DMS53 (cell line): ENCODE data around the gene TRIL.
A peak's percentile ranks its signal among the peaks of the same experiment; 100 is the strongest.

ENCODE experiments used
- DNase-seq: peaks from one replicate; lab custom pipeline; 2025; lab: John Stamatoyannopoulos, UW

TRIL gene

DNA sequence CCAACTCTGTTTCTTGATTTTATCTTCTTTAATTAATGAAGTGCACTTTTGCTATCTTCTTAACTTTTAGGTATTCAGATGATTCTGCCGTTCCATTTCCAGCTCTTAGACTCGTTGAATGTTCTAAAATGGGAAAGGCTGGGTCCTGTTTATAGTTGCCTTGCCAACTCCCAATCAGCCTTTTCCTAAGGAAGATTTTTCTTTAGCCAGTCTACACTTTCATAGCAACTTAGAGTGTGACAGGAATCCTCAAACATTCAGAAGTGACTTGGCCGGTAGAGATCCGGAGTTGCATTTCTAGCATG, 23.0 kb upstream of the TRIL start:
- DNase-seq: no peak

DNA sequence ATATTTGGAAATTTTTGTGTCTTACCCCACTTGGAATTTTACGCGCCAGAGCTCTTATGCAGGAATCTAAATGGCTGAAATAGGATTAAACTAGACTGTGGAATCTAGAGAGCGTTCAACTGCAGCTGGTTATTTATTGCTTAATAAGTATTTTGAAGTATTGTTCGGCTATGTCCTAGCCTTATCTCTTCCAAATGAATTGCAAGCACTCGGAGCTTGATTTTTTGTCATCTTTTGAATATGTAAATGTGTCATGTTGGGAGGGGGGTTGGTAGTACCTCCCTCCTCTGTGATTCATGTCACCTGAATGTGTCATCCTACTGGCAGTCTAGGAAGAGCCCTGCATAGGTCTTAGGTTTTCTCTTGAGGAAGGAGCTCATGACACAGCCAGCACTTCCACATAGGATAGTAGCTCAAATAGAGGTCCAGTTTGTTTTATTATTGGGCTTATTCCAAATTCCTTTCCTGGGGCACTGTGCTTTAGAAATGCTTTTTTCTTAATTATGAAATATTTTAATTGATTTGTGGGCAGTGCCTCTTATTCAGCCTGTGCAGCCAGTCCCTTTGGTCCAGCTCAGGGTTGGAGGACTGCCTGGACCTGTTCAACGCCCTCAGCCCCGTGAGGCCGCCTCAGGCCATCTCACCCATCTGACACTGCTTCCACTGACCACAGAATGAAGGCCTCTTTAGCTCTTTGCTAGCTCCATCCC, 22.5 kb upstream of the TRIL start:
- DNase-seq: no peak

DNA sequence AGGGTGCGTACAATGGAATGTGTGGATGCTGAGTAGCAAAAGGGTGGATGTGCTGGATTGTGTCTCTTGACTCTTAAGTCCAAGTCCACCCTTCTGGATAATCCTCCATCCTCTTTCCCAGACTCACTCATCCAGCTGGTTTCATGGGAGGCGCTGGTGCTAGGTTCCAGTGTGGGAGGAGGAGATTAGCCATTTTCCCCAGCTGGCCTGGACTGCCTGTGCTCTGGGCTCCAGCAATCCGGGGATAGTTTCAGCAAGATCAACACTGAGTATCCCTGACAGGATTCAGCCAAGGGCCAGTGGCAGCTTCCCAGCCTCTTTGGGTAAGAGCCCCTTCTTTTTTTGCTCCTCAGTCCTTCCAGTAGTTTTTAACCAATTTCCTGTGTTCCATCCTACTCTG, 21.6 kb upstream of the TRIL start:
- DNase-seq: no peak

DNA sequence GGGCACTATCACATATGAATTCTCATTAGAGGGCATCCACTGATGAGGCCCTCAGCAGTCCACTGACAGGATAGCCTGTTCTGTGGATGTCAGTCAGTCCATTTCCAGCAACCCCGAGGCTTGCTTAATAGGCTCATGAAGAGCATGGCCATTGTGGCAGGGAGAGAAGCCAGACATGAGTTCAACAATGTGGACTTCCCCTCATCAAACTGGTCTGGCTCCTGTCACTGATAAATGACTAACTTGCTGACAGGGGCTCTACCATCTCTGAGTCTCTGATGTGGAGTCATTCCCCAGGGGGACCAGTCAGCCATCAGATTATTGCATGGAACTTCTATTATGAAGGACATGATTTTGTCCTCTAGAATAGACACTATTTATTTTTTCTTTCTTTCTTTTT, 19.8 kb upstream of the TRIL start:
- no peak for DNase-seq

DNA sequence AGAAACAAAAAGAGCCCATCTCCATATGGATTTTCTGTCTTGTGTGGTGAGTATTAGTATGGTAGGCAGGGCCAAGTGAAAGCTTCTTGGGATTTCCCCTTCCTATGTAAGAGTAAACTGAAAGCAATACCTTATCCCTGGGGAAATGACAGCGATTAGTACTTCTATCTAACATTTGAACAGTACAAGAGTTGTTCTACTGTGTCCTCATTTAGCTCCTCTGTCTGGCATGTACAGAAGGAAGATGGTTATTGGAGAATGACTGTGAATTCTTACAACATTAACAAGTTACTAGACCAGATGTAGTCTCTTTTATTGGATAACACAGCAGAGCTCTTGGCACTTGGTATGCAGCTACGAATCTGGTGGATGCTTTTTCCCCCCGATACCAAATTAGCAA, 17.9 kb upstream of the TRIL start:
- DNase-seq: no peak

DNA sequence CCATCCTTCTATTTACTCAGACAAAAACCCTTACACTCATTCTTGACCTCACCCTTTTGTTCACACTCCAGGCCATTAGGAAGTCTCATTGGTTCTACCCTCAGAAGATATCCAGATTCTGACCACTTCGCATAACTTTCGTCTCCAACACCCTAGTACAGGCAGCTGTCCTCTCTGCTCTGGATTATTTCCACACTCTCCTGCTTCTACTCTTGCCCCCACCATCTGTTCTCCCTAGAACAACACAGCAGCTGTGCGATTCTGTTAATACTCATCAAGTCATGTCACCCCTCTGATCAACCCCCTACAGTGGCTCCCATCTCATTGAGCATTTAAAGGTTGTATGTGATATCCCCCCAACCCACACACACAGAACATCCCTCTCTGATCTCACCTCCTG, 15.5 kb upstream of the TRIL start:
- DNase-seq: no peak

DNA sequence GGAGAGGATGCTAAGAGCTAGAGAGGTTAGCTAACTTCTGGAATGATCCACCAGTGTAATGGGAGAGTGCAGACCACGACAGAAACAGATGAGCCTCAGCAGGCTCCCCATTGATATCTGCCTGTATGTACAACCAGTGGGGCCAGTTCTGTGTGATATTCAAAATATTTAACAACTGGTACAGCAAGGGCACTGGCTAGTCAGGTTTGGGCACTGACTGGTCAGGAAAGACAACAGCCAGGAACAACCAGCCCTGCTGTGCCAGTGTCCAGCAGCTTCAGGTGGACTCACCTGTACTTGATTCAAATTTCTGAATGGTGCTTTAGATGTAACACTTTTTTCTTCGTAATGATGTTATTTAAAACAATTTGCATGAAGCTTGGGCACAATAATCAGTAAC, 5.9 kb upstream of the TRIL start:
- no peak for DNase-seq

DNA sequence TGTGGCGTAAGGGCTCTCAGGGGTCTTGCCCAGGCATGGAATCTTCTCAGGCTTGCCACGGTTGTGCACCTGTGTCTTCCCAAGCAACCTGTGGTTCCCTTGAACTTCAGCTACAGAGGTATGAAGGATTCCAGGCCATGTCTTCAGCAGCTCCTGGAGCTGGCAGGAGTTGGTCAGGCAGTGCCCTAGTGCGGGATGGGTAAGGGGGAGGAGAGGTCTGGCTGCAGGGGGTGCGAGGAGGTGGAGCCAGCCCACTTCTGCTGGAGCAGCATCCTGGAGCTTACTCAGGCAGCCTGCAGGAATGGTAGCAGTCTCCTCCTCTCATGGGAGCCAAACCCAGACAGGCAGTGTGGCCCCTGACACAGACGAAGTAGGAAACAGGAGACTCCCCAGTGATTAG, 3.8 kb upstream of the TRIL start:
- DNase-seq: no peak

DNA sequence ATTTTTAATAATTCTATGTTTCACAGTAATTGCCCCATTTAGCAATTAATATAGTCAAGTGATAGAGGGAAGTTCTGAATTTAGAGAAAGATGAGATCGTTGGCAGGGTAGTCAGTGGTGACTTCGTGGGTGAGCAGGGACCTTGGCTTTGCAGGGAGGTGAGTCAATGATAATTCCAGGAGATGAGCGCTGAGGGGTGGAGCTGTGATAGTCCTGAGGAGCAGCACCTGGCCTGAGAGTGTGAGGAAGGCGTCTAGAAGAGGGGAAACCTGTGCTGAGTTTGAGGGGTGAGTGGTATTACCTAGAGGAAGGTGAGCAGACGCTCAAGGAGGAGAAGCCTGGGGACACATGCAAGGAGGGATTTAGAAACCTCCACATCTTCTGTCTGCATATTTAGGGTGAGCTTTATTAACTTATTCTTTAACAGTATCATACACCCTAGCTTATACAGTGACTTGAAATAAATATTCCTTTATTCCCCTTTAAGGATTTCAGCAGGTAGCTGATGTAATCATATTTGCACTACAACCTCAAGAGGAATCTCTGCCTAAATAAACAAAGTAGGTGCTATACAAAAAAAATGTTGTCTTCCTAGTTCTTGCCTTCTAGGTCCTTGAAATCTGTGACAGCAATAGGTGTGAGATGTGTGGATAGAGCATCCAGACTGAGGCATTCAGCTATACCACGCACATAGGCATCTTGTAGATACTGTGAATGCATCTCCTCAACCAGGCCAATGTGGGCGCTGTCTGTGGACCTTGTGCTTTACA, 2.1 kb upstream of the TRIL start:
- DNase-seq: peak; percentile 63

DNA sequence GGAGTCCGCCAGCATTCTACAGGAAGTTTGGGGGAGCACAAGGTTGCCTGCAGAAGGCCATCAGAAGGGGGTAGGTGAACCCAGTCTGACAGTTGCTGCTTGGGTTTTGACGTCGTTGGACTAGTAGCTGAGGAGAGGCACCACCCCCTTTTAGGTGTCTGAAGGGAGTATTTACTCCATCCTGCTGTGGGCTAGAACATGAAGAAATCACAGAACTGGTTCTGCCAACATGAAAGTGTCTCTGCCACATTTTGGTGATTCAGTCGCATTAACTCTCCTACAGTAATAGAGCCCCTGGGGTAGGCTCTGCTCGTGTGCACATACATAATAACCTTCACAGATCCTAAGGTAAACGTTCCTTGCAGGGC, 834 bp upstream of the TRIL start:
- no peak for DNase-seq

DNA sequence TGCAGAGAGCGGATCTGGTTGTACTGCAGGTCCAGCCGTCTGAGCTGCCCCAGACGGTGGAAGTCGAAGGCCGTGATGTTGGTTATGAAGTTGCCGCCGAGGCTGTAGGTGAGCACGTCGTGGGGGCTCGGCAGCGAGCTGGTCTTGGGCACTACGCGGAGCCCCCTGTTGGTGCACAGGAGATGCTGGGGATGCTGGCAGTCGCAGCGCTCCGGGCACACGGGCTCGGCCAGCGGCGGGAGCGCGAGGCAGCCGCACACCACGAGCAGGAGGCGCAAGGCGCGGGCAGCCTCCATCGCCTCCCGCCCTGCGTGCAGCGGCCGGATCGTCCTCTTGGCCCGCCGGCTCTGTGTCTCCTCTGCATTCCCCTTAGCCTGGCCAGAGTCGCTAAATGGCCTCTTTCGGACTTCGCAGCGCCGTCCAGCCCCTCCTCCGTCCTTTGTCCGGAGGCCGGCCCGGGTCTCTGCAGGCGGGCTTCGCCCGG, 337 bp downstream of the TRIL start:
- peak; percentile 74 for DNase-seq

DNA sequence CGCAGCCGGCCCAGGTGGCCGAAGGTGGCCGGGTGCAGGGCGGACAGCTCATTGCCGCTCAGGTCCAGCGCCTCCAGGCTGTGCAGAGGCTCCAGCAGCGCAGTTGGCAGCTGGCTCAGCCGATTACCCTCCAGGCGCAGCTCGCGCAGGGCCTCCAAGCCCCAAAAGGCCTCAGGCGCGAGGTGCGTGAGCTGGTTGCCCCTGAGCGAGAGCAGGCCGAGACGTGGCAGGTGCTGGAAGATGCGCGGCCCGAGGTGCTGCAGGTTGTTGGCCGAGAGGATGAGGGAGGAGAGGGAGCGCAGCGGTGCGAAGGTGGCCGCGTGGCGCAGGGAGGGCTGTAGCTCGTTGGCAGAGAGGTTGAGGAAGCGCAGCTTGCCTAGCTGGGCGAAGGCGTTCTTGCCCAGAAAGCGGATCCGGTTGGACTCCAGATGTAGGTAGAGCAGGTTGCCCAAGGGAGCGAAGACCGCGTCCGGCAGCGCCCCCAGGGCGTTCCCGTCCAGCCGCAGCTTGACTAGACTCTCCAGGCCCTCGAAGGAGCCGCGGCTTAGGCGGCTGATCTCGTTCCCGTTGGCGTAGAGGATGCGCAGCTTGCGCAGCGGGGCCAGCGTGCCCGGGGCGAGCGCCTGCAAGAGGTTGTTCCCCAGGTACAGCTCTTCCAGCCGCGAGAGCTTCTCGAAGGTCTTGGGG, 923 bp downstream of the TRIL start:
- no peak for DNase-seq

DNA sequence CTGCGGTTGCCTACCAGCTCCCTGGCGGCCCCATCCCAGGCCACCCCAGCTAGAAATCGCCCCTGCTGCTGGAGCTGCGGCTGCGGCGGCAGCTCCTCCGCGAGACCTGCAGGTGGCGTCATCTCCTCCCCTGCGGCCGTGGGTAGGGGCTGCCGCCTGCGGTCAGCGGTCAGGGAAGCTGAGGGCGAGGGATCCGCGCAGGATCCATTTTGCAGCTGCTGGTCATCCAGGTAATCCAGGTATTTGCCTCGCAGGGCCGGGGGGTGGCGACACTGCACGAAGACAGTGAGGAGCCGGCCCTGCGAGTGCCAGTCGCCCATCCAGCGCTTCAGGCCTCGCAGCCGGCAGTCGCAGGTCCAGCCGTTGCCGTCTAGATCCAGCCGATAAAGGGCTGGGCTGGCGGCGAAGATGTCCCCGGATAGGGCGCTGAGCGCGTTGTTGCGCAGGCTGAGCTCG, 1.5 kb downstream of the TRIL start:
- peak; percentile 98 for DNase-seq

DNA sequence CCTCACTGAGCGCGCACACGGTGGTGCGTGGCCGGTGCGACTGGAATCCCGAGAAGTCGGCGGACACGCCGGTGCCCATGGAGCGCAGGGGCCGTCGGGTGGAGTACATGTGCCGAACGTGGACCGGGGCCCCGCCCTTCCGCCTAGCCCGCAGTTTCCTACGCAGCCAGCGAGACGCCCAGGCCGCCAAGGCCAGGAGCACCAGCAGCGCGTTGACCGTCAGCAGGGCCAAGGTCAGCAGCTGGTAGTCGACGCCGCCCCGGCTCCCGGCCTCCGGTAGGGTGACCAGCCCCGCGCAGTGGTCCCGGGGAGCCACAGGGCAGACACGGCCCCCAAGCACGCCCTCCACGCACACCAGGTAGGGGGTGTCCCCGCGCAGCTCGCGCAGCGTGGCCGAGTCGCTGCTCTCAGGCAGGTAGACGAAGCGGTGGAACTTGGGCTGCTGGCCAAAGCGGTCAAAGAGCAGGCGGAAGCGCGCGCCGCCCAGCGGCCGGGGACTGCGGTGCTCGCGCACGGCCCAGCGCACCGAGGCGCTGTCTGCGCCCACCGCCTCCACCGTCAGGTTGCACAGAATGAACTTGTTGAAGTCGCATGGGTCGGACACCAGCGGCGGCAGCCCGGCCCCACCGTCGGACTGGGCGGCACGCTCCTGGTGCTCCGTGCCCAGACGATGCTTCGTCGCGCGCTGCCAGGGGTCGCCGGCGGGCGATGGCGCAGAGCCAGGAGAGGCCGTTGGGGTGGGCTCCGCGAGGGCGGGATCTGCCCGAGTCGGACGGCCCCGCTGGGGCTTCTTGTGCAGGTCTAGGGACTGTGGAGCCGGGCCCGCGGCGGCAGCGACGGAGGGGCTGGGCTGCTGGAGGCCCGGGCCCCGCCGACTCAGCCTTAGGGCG, 2.2 kb downstream of the TRIL start:
- DNase-seq: peak; percentile 97

DNA sequence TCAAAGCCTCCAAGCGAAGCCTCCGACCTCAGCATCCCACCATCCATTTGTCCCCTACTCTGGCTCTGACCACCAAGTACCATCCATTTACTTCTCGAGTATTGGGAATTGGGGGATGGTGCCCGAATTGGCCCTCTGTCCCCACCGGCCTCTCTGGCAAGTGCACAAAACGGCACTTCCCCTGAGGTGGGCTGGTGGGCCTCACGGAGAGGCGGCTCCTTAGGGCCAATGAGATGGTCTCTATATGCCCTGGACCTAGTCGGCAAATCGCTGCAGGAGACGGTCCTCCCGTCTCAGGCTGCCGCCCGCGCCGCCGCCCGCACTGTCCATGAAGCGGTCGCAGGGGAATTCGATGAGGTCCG, 2.8 kb downstream of the TRIL start:
- DNase-seq: no peak

DNA sequence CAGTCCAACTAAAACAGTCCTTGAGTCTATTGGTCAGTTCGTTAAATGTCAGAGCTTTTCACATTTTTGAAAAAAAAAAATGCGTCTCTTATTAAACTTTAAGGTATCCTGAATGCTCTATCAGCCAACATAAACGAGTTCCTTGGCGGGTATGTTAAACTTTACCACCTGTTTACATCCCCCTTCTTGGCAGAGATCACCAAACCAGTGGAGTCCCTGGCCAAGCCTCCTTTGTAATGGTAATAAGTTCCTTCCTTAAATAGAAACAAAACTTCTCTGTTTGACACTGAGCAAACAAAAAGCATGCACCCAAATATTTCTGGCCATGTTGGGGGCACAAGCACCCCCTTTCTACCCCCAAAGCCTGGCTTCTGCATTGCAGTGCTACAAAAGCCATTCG, 3.2 kb downstream of the TRIL start:
- DNase-seq: no peak

DNA sequence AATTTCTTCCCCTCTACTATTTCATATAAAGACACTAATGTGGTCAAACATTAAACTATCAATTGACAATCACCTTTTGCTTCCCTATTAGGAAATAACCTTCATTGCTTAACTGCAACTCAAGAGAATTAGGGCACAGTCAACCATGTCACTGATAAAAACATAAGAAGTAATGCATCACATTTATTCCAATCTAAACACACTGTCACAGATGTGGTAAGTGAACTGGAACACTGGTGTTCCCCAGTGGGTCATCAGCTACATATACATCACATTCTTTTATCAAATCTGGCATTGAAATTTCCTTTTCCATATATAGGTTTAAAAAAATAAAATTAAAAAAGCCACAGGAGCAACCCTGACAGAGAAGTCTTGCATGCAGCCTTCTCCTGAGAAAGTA, 3.7 kb downstream of the TRIL start:
- no peak for DNase-seq

DNA sequence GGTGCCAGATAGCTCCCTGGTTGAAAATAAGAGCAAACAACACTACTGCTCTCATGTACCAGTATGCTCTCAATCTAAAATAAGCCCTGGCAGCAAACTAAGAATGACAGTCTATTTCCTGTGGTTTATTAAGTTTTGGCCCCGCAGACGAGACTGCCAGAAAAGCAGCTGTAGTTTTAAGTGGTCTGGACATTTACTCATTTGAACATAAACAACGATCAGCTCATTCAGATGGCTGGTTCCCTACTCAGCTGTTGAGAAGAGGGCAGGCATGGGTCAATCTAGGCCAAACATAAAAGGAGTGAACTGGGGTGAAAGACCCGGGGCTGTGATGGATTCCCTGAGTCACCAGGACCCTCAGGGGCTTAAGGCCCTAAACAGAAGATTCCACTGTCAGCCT, 4.5 kb downstream of the TRIL start:
- DNase-seq: no peak

DNA sequence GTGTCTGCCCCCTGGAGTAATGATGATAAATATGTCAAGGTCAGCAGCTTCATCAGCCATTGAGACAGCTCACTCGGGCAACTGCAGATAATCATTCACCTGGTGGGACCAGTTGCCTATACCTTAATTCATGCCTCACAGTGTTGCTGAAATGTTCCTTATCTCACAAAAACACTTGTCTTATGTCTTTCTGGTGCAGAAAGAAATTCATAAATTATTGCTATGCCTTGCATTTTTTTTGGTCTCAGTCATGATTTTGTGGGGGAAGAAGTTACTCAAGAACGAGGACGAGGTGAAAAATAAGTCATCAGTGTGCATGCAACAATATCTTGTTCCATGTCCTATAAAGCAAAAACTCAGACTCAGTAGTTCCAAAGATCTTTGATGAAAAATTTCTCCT, 16.0 kb downstream of the TRIL start:
- no peak for DNase-seq

DNA sequence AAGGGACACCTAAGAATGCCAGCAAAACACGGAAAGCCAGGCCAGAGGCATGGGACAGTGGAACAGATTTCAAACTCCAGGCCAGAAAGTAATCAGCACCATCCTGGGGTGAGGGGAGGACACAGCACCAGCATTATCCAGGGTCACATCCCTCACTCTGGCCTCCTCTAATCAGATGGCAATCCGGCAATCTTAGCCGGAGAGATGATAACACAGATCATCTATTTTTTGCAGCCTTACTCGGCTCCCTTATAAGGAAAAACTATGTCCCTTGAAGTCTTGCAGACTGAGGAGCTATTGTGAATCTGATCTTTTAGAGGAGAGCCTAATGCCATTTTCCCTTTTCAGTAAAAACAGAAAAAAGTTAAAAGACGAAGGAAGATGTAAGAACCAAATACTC, 16.5 kb downstream of the TRIL start:
- no peak for DNase-seq

DNA sequence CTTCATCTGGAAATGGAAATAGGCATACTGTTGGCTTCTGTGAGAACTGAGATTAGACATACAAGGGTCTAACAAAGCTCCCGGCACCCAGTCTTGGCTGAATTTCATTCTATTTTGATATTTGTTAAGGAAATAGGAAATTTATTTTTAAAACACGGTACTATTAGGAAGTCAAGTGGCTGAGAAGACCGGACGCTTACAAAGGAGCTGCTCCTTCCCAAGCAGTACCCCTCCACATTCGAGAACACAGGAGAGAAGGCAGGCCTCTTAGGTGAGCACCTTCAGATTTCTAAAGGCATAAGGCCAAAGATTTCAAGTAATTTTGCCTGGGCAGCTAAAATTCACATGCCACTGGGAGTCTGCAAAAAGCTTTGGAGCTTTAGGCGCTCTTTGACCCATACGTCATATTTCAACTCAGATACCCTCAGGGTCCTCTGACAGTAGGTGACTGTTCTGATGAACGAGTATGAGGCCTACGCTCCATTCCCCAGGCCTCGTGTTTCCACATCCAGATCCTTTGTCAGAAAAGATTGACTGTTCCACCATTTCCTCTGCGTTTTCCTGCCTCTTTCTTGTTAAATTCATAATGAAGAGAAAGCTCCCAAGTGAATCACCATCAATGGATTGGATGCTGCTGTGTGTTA, 17.3 kb downstream of the TRIL start:
- no peak for DNase-seq
